ENCODE results near the gene TACC2. TPM values are rescaled to one million over a fixed set of nuclear protein-coding genes. Genes with fewer than 3 reads are reported as not detected.

TACC2 gene
- total and polyA plus RNA-seq, 2 experiments from 2014 or later = 75.7 to 98.0 TPM

DNA sequence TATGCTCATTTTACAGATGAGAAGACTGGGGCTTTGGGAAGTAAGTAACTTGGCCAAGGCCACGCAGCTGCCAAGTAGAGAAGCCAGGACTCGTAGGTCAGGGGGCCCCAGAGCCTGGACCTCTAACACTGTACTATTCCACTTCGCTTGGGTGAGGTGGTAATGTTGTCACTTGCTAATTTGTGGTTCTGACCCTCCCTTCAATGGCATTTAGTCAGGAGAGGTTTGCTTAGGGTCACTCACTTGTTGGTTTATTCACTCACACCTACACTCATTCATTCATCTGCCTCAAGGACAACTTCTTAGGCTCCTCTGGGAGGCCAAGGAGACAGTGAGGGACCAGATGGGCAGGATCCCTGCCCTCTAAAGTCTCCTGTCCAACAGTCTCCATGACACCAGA lies 303.4 kb downstream of the TACC2 start:
- no peaks in the 10 kb centered on the region for H3K9me3 ChIP-seq (ENCODE audit: low read depth)
- H3K27ac ChIP-seq = no peak overlapping the region
- H3K27me3 ChIP-seq = no peaks in the 10 kb centered on the region
- TF ChIP-seq, protein P1, sequence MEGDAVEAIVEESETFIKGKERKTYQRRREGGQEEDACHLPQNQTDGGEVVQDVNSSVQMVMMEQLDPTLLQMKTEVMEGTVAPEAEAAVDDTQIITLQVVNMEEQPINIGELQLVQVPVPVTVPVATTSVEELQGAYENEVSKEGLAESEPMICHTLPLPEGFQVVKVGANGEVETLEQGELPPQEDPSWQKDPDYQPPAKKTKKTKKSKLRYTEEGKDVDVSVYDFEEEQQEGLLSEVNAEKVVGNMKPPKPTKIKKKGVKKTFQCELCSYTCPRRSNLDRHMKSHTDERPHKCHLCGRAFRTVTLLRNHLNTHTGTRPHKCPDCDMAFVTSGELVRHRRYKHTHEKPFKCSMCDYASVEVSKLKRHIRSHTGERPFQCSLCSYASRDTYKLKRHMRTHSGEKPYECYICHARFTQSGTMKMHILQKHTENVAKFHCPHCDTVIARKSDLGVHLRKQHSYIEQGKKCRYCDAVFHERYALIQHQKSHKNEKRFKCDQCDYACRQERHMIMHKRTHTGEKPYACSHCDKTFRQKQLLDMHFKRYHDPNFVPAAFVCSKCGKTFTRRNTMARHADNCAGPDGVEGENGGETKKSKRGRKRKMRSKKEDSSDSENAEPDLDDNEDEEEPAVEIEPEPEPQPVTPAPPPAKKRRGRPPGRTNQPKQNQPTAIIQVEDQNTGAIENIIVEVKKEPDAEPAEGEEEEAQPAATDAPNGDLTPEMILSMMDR (IDR thresholded peaks at IDR 0.05; ENCODE audit: low read depth, low read length) = no peak
- H3K4me1 ChIP-seq (ENCODE audit: low read depth) = no peaks in the 10 kb centered on the region
- H3K4me3 ChIP-seq = no peak overlapping the region
- H3K36me3 ChIP-seq = no peaks in the 10 kb centered on the region
- no peak for DNase-seq (ENCODE audit: low read depth in 1 of 2, low spot score in 1 of 2)

DNA sequence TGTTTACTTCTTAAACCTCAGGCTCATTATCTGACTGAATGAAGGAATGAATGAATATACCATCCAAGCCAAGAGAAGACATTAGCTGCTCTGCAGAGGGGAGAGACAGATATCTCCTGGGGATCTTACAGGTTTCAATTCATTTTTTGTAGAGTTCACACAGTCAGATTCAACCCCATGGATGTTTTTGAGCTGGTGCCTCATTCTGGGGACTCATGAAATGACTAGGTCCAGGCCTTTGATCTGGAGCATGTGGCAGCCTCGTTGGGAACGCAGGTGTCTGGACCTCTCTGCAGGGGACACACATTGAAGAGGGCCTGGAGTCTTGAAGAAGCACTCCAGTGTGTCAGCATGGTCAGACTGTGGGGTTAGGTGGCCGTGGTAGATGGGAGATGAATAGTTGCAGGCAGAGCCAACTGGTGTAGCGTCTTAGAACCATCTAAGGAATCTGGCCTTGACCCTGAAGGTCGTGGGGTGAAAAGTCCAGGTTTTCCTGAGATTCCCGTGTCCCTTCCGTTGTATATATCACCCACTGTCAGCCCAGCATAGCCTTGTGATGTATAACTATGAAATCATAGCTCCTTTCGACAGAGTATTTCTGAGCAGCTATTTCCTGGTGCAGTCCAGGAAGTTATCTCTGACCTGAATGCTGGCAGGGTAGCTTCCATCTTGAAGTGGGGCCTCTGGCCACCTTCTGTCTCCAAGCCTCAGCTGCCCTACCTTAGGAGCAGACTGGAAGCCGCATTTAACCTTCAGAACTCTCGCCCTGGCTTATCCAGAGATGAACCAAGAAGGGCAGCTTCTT lies 304.4 kb downstream of the TACC2 start:
- TF ChIP-seq, protein P1 (IDR thresholded peaks at IDR 0.05; ENCODE audit: low read depth, low read length) = no peak
- Histone ChIP-seq H3K4me3 (no peak overlapping the region), H3K27me3 (no peaks in the 10 kb centered on the region), H3K9me3 (ENCODE audit: low read depth) (no peaks in the 10 kb centered on the region), H3K36me3 (no peaks in the 10 kb centered on the region), H3K27ac (no peak overlapping the region), H3K4me1 (ENCODE audit: low read depth) (no peaks in the 10 kb centered on the region)
- DNase-seq (ENCODE audit: low read depth in 1 of 2, low spot score in 1 of 2) = no peak

DNA sequence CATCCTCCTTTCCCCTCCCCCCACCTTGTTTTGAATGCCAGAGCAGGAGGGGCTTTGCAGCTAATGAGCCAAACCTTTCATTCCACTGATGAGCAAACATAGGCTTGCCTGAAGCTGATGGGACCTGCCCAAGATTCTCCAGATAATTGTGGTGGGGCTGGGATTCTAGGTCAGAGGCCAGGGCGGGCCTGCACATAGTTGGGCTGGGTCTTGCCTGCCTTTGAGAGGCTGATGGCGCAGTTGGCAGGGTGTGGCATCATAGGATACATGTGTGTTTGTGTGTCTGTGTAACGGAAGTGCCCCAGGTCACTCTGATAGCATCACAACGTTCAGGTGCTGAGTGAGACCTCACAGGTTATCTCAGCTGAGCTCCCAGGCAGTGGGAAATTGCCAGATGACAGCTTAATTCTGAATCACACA lies 305.0 kb downstream of the TACC2 start:
- Histone ChIP-seq H3K27ac (no peak overlapping the region), H3K4me1 (ENCODE audit: low read depth) (no peaks in the 10 kb centered on the region), H3K4me3 (no peak overlapping the region), H3K27me3 (no peaks in the 10 kb centered on the region), H3K36me3 (no peaks in the 10 kb centered on the region), H3K9me3 (ENCODE audit: low read depth) (no peaks in the 10 kb centered on the region)
- no peak for DNase-seq (ENCODE audit: low read depth in 1 of 2, low spot score in 1 of 2)
- TF ChIP-seq, protein P1 (IDR thresholded peaks at IDR 0.05; ENCODE audit: low read depth, low read length) = no peak

DNA sequence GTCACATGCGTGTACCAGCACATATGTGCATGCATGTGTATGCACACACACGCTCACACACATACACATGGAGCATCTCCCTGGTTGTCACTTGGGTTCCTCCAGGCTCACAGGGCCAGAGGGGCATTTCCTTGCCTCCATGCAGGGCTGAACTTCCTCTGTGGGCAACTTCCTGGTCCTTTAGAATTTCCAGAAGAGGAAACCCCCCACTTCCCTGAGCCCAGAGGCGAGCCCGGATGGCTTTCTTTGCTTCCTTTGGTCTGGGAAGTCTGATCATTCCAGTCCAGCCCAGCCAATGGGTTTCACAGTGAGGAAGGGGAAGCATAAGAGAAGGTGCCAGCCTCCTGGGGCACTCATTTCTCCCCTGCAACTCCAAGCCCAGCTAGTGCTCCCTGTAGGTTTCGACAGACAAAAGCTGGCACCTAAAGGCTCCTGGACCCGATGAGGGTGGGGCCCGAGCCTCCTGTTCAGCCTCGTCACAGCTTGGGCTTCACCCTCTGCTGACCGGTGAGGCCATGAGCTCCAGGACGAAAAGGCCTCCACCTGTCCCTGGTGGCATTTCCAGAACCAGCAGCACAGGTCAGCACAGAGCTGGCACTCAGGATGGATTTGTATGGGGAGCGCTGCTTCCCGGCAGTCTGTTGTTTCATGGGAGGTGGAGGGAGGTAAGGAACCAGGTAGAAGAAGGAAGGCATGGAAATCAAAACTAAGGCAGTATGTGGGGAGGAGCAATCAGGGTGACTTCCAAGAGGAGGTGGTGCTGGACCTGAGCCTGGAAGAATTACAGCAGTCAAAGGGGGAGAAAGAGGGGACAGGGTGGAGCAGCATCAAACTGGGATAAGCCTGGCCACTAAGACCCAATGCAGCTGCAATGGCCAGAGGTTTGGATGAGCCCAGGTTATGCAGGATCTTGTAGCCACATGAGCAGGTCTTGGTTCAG lies 305.8 kb downstream of the TACC2 start:
- no peaks in the 10 kb centered on the region for H3K4me1 ChIP-seq (ENCODE audit: low read depth)
- no peak overlapping the region for H3K4me3 ChIP-seq
- H3K36me3 ChIP-seq = no peaks in the 10 kb centered on the region
- TF ChIP-seq, protein P1 (IDR thresholded peaks at IDR 0.05; ENCODE audit: low read depth, low read length) = no peak
- DNase-seq (ENCODE audit: low read depth in 1 of 2, low spot score in 1 of 2) = no peak
- H3K27ac ChIP-seq = no peak overlapping the region
- no peaks in the 10 kb centered on the region for H3K9me3 ChIP-seq (ENCODE audit: low read depth)
- H3K27me3 ChIP-seq = no peaks in the 10 kb centered on the region

DNA sequence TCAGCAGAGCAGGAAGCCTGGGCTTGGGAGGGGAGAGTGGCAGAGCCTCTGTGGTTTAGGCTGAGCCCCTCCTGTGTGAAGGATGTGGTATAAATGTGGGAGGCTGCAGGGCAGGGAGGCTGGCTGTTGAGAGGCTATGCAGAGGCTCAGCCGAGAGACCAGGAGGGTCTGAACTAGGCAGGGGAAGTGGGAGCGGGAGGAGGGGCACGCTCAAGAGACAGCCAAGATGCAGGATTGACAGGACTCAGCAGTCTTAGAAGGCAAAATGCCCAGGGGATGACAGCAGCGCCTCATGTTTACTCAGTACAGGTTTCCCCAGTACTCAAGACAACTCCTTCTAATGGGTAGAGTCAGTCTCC lies 306.5 kb downstream of the TACC2 start:
- no peaks in the 10 kb centered on the region for H3K27me3 ChIP-seq
- H3K4me1 ChIP-seq (ENCODE audit: low read depth) = no peaks in the 10 kb centered on the region
- TF ChIP-seq, protein P1 (IDR thresholded peaks at IDR 0.05; ENCODE audit: low read depth, low read length) = no peak

More for the DNA sequence above, 306.5 kb downstream of the TACC2 start:
- H3K27ac ChIP-seq = no peak overlapping the region
- H3K36me3 ChIP-seq = no peaks in the 10 kb centered on the region
- no peak overlapping the region for H3K4me3 ChIP-seq
- H3K9me3 ChIP-seq (ENCODE audit: low read depth) = no peaks in the 10 kb centered on the region
- no peak for DNase-seq (ENCODE audit: low read depth in 1 of 2, low spot score in 1 of 2)

All from cardiac muscle cell (in vitro differentiated cells and primary cell).